Measurements from ENCODE around the gene TMEM242. TPM values are rescaled to one million over a fixed set of nuclear protein-coding genes. Genes with fewer than 3 reads are reported as not detected.
A peak's percentile ranks its signal among the peaks of the same experiment; 100 is the strongest.

Gene TMEM242
- total and polyA plus RNA-seq, 7 donors, result 7.8 to 14.8 (median 14.0) TPM

DNA sequence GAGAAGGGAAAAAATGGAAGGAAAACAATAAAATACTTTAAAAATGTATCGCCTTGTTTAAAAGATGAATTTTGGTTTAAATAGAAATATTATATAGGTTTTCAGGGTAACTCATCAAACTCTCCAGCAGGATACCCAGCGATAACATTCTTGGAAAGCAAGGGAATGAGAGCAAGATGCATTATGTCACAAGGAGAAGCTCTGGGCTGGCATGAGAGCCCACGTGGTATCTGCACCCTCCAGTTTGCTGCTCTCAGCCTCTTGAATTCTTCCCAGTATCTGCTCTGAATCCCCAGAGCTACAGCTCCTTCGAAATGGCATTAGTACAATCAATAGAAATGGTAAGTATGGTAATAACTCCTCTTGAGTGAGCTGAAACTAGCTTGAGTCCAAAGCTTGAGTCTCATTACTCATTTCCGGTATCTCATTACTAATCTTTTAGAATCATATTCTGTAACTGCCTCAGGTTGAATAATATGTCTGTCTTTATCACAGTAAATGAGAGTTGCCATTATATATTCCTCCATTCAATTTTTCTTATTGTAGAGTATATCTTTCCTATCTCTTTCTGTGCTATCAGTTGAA lies 4.9 kb upstream of the TMEM242 start:
- no peaks in the 10 kb centered on the region for H3K36me3 ChIP-seq (ENCODE audit: insufficient read depth in 1 of 2, low read depth in 1 of 2)
- DNase-seq, result no peak
- peak in 1 of 4 donors; percentile 17 for ATAC-seq
- no peak overlapping the region for H3K4me3 ChIP-seq
- WGBS, 3 donors, result 44 to 62% (median 47%) methylated on average over 5 of the region's 5 CpGs
- peak overlapping the region; percentile 79 for H3K27ac ChIP-seq
- H3K4me1 ChIP-seq, result peaks cover 33% of the 10 kb centered on the region
- intact Hi-C loops (cut with DNase I), result no loop called here
- H3K9me3 ChIP-seq, result no peaks in the 10 kb centered on the region
- H3K27me3 ChIP-seq (ENCODE audit: insufficient read depth in 3 of 3, low read length in 2 of 3), result no peaks in the 10 kb centered on the region
- no peak for TF ChIP-seq CTCF (IDR thresholded peaks at IDR 0.05)

- Histone ChIP-seq H3K27ac (peak overlapping the region; percentile 79), H3K36me3 (ENCODE audit: insufficient read depth in 1 of 2, low read depth in 1 of 2) (peaks cover 0 to 6% of the 10 kb centered on the region in 2 donors), H3K27me3 (ENCODE audit: insufficient read depth in 3 of 3, low read length in 2 of 3) (no peaks in the 10 kb centered on the region), H3K9me3 (no peaks in the 10 kb centered on the region), H3K4me3 (no peak overlapping the region), H3K4me1 (peaks cover 40% of the 10 kb centered on the region)
- peak in 1 of 4 donors; percentile 29 for ATAC-seq
- intact Hi-C loops (cut with DNase I), result no loop called here
- no peak for TF ChIP-seq CTCF (IDR thresholded peaks at IDR 0.05)
- DNase-seq, result no peak
- 13 to 40% (median 15%) methylated on average over 6 of the region's 6 CpGs for WGBS, 3 donors
These were observed 3.7 kb upstream of the TMEM242 start for GRCh38 chr6:157326979-157327378.

- TF ChIP-seq CTCF (IDR thresholded peaks at IDR 0.05), result no peak
- no peak overlapping the region for H3K4me3 ChIP-seq
- ATAC-seq (no peak), DNase-seq (no peak)
- H3K9me3 ChIP-seq, result no peaks in the 10 kb centered on the region
- H3K27ac ChIP-seq, result peak overlapping the region; percentile 99
- no peaks in the 10 kb centered on the region for H3K27me3 ChIP-seq (ENCODE audit: insufficient read depth in 3 of 3, low read length in 2 of 3)
- peaks cover 0 to 21% of the 10 kb centered on the region in 2 donors for H3K36me3 ChIP-seq (ENCODE audit: insufficient read depth in 1 of 2, low read depth in 1 of 2)
- WGBS, 3 donors, result 70 to 78% (median 75%) methylated on average over 9 of the region's 9 CpGs
- intact Hi-C loops (cut with DNase I), result no loop called here
- H3K4me1 ChIP-seq, result peaks cover 45% of the 10 kb centered on the region
These were observed 1.9 kb upstream of the TMEM242 start for GRCh38 chr6:157325069-157325805.

DNA sequence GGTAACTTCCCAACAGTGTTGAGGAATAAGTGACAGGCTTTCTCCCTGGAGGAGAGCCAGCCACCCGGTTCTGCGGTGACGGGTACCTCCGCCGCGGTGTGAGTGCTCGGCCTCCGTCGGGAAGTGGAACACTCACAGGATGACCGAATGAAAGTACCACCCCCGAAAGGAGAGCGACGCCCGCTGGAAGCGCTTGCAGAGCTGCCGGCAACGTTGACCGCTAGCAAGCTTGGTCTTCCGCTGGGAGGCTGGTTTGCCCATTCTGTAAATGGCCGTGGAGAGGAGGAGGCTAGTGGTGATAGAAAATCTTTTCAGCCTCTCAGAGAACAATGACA lies 614 bp upstream of the TMEM242 start:
- no peak for TF ChIP-seq CTCF (IDR thresholded peaks at IDR 0.05)
- Histone ChIP-seq H3K4me3 (peak overlapping the region; percentile 78), H3K27me3 (ENCODE audit: insufficient read depth in 3 of 3, low read length in 2 of 3) (no peaks in the 10 kb centered on the region), H3K4me1 (peaks cover 42% of the 10 kb centered on the region), H3K36me3 (ENCODE audit: insufficient read depth in 1 of 2, low read depth in 1 of 2) (peaks cover 0 to 33% of the 10 kb centered on the region in 2 donors), H3K9me3 (no peaks in the 10 kb centered on the region), H3K27ac (peak overlapping the region; percentile 99)
- intact Hi-C loops (cut with DNase I), result loop anchor here (2.0 to 5.0 kb wide), 3 partner anchors 57 to 108 kb away; partner anchors contain the start of gene ZDHHC14 (in 2 of the 2)
- WGBS, 3 donors, result 0% methylated on average over 20 of the region's 20 CpGs
- DNase-seq (peak; percentile 84 to 90), ATAC-seq (peak; percentile 78 to 84 (median 83))
